ENCODE measurements around the gene PMPCB. TPM values are rescaled to one million over a fixed set of nuclear protein-coding genes. Genes with fewer than 3 reads are reported as not detected.

Gene PMPCB
- total RNA-seq, 2 experiments from 2014 or later, result 57.5 to 95.9 TPM

DNA sequence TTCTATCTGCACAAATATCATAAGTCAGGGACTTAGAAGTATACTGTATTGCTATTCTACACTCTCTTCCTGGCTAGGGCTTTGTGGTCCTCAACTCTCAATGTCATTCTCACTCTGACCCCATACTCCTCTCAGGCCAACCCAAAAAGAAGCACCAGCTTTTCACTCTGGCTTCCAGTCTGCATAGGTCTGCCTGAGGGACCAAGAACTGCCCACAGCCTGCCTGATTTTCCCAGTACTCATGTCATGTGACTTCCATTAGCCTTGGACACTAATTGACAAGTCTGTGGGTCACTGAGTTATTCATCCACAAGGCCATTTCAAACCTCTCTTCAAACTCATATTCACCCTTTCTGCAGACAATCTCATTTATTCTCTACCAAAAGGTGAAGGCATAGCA lies 19.8 kb downstream of the PMPCB start:
- POLR2A ChIA-PET, result interaction anchor here (0.6 to 1.0 kb wide), 2 partner anchors 14 to 25 kb away, joined by 3 to 4 read pairs; no protein-coding TSS in a partner anchor
- Histone ChIP-seq H3K4me2 (ENCODE audit: low read length) (no peak overlapping the region), H2AFZ (ENCODE audit: low read length) (no peak overlapping the region), H3K9me2 (ENCODE audit: insufficient read depth, low read length) (no peaks in the 10 kb centered on the region), H3K27ac (ENCODE audit: low read depth, low read length, poor library complexity, severe bottlenecking) (no peak overlapping the region), H3K79me2 (ENCODE audit: insufficient read depth, low read depth, low read length) (no peaks in the 10 kb centered on the region), H3K36me3 (ENCODE audit: insufficient read depth, low read length) (peaks cover 98% of the 10 kb centered on the region), H4K20me1 (ENCODE audit: insufficient read depth, low read length) (peaks cover 27% of the 10 kb centered on the region), H3K4me3 (ENCODE audit: low read depth, low read length, poor library complexity, severe bottlenecking) (no peak overlapping the region), H3K4me1 (ENCODE audit: insufficient read depth, low read length, poor library complexity, severe bottlenecking) (no peaks in the 10 kb centered on the region), H3K9me3 (ENCODE audit: low read length) (no peaks in the 10 kb centered on the region)
- TF ChIP-seq, protein P1, sequence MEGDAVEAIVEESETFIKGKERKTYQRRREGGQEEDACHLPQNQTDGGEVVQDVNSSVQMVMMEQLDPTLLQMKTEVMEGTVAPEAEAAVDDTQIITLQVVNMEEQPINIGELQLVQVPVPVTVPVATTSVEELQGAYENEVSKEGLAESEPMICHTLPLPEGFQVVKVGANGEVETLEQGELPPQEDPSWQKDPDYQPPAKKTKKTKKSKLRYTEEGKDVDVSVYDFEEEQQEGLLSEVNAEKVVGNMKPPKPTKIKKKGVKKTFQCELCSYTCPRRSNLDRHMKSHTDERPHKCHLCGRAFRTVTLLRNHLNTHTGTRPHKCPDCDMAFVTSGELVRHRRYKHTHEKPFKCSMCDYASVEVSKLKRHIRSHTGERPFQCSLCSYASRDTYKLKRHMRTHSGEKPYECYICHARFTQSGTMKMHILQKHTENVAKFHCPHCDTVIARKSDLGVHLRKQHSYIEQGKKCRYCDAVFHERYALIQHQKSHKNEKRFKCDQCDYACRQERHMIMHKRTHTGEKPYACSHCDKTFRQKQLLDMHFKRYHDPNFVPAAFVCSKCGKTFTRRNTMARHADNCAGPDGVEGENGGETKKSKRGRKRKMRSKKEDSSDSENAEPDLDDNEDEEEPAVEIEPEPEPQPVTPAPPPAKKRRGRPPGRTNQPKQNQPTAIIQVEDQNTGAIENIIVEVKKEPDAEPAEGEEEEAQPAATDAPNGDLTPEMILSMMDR (conservative IDR thresholded peaks at IDR 0.05; ENCODE audit: low read length), result no peak
- no peak for TF ChIP-seq EZH2phosphoT487 (IDR thresholded peaks at IDR 0.05; ENCODE audit: borderline replicate concordance, low read depth, low read length)
- intact Hi-C loops (cut with micrococcal nuclease; ENCODE audit: unreplicated experiment), result no loop called here
- CTCF ChIA-PET (ENCODE audit: unreplicated experiment), result no interaction called here
- BruUV-seq (replicated peaks), result no TSS peak
- no peak for DNase-seq (ENCODE audit: low spot score)

DNA sequence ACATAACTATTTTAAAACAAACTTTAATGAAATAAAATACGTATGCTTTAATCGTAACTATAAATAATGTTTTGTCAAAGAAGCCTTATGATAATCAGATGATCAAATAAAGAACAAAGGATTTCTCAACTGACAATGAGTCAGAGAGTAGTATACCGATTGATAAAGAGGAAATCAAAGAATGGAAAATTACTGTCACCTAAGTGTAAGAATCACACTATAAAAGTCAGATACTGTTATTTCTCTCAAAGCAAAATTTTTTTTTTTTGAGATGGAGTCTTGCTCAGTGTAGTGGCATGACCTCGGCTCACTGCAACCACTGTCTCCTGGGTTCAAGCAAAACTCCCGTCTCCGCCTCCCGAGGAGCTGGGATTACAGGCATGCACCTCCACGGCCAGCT lies 28.5 kb downstream of the PMPCB start:
- Histone ChIP-seq H2AFZ (ENCODE audit: low read length) (no peak overlapping the region), H3K4me3 (ENCODE audit: low read depth, low read length, poor library complexity, severe bottlenecking) (no peak overlapping the region), H3K79me2 (ENCODE audit: insufficient read depth, low read depth, low read length) (peaks cover 22% of the 10 kb centered on the region; the same call in 1 of the 2 replicates), H3K27ac (ENCODE audit: low read depth, low read length, poor library complexity, severe bottlenecking) (no peak overlapping the region), H4K20me1 (ENCODE audit: insufficient read depth, low read length) (peaks cover 8% of the 10 kb centered on the region; the same call in 1 of the 2 replicates), H3K4me1 (ENCODE audit: insufficient read depth, low read length, poor library complexity, severe bottlenecking) (no peaks in the 10 kb centered on the region), H3K9me2 (ENCODE audit: insufficient read depth, low read length) (no peaks in the 10 kb centered on the region), H3K4me2 (ENCODE audit: low read length) (no peak overlapping the region), H3K9me3 (ENCODE audit: low read length) (no peaks in the 10 kb centered on the region), H3K36me3 (ENCODE audit: insufficient read depth, low read length) (peaks cover 90% of the 10 kb centered on the region)
- intact Hi-C loops (cut with micrococcal nuclease; ENCODE audit: unreplicated experiment), result no loop called here
- DNase-seq (ENCODE audit: low spot score), result no peak
- ChIA-PET CTCF (ENCODE audit: unreplicated experiment) (no interaction called here), POLR2A (no interaction called here)
- no TSS peak for BruUV-seq (replicated peaks)
- no peak for TF ChIP-seq EZH2phosphoT487 (IDR thresholded peaks at IDR 0.05; ENCODE audit: borderline replicate concordance, low read depth, low read length)
- TF ChIP-seq, protein P1 (conservative IDR thresholded peaks at IDR 0.05; ENCODE audit: low read length), result no peak

DNA sequence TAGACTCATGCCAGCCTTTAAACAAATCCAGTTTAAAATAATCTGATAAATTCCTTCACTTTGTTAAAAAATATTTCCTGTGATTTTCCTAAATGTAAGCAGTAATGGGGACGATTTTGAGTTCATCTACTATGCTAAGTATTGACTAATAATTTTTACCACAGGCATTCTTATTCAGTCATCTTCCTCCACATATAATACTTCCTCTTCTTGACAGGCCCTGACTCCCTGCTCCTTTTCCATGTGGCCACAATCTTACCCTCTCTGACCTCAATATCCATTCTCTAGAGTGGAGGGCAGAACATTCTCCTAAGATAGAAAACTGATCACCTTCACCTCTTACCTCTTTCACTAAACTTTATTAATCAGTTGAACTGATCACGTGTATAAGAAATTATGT lies 39.5 kb downstream of the PMPCB start:
- ChIA-PET CTCF (ENCODE audit: unreplicated experiment) (no interaction called here), POLR2A (no interaction called here)
- no peaks in the 10 kb centered on the region for H3K9me3 ChIP-seq (ENCODE audit: low read length)
- no peak for TF ChIP-seq EZH2phosphoT487 (IDR thresholded peaks at IDR 0.05; ENCODE audit: borderline replicate concordance, low read depth, low read length)
- TF ChIP-seq, protein P1 (conservative IDR thresholded peaks at IDR 0.05; ENCODE audit: low read length), result no peak
- no peak overlapping the region for H3K27ac ChIP-seq (ENCODE audit: low read depth, low read length, poor library complexity, severe bottlenecking)
- H3K4me2 ChIP-seq (ENCODE audit: low read length), result no peak overlapping the region
- peaks cover 4% of the 10 kb centered on the region for H3K4me1 ChIP-seq (ENCODE audit: insufficient read depth, low read length, poor library complexity, severe bottlenecking)
- H4K20me1 ChIP-seq (ENCODE audit: insufficient read depth, low read length), result 0 out of 2 replicates have a peak, but pooled peaks cover 16% of the 10 kb centered on the region
- TSS peak; percentile 23 for BruUV-seq (replicated peaks)
- H3K9me2 ChIP-seq (ENCODE audit: insufficient read depth, low read length), result no peaks in the 10 kb centered on the region
- peaks cover 98% of the 10 kb centered on the region for H3K36me3 ChIP-seq (ENCODE audit: insufficient read depth, low read length)
- intact Hi-C loops (cut with micrococcal nuclease; ENCODE audit: unreplicated experiment), result no loop called here
- no peak overlapping the region for H3K4me3 ChIP-seq (ENCODE audit: low read depth, low read length, poor library complexity, severe bottlenecking)
- no peak for DNase-seq (ENCODE audit: low spot score)
- peaks cover 65% of the 10 kb centered on the region for H3K79me2 ChIP-seq (ENCODE audit: insufficient read depth, low read depth, low read length)
- no peak overlapping the region for H2AFZ ChIP-seq (ENCODE audit: low read length)
